OCI-LY7 (cell line): ENCODE data around the gene PLPPR1.

ENCODE experiments used
- CTCF ChIP-seq: fragments of 200-600 bp; sonication (generic); conservative IDR thresholded peaks from 2 replicates; pipeline ENCODE4 v1.5.1; 2014; ENCODE audit warnings: mild to moderate bottlenecking, antibody characterized with exemption, low read length, moderate library complexity, mixed read lengths
- EZH2phosphoT487 ChIP-seq: fragments of 200-600 bp; sonication (generic); IDR thresholded peaks from 2 replicates; pipeline ENCODE4 v1.6.1; 2018; ENCODE audit warnings: low read depth, borderline replicate concordance, mild to moderate bottlenecking, mixed run types, antibody characterized with exemption, low read length, moderate library complexity, mixed read lengths

DNA sequence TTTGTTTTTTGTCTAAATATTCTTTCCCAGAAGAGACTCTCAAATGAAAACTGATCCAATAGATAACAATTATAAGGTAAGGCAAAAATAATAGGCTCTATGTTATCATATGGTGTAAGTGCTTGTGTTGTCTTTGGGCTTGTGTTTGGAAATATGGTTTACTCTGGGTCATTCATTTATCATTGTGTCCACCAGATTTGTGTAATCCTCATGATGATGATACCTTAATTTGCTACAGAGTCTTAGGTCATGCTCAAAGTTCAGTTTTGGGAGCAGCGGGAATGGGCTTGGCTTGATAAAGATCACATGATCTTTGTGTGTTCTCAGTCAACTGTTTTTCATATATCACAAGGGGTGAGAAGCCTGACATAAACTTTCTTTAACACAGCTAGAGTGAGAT lies 34.2 kb downstream of the PLPPR1 start:
- TF ChIP-seq CTCF (no peak), EZH2phosphoT487 (no peak)
